Calu3 (cell line): ENCODE measurements around the gene NANS. TPM values are rescaled to one million over a fixed set of nuclear protein-coding genes. Genes with fewer than 3 reads are reported as not detected.

Source experiments
- BruUV-seq: library from RNA; stranded (reverse); fragments of 400-500 nt; replicated peaks from 2 replicates; lab custom pipeline; 2021; lab: Mats Ljungman, UMichigan
- CTCF ChIA-PET: fragments of 300-600 bp; sonication (Branson Sonifier 250); formaldehyde crosslinking; loops from one replicate; lab custom pipeline; 2022; ENCODE audit warnings: antibody characterized with exemption; lab: Charles Lee
- DNase-seq: peaks from one replicate; pipeline ENCODE4 v3.0.0; 2022
- H3K27ac Mint-ChIP-seq: one replicate; pipeline ENCODE4 v1.8.0; 2022; ENCODE audit warnings: mixed read lengths; ENCODE audit not compliant: unreplicated experiment
- H3K27me3 Mint-ChIP-seq: one replicate; pipeline ENCODE4 v1.8.0; 2022; ENCODE audit warnings: mixed read lengths; ENCODE audit not compliant: unreplicated experiment
- H3K36me3 Mint-ChIP-seq: one replicate; pipeline ENCODE4 v1.8.0; 2022; ENCODE audit warnings: mild to moderate bottlenecking, moderate library complexity, mixed read lengths; ENCODE audit not compliant: insufficient read depth, unreplicated experiment
- H3K4me1 Mint-ChIP-seq: one replicate; pipeline ENCODE4 v1.8.0; 2022; ENCODE audit warnings: mild to moderate bottlenecking, low read depth, mixed read lengths; ENCODE audit not compliant: unreplicated experiment
- H3K4me3 Mint-ChIP-seq: one replicate; pipeline ENCODE4 v1.8.0; 2022; ENCODE audit warnings: mild to moderate bottlenecking, low read depth, moderate library complexity, mixed read lengths; ENCODE audit not compliant: unreplicated experiment
- H3K9me3 Mint-ChIP-seq: one replicate; pipeline ENCODE4 v1.8.0; 2022; ENCODE audit warnings: low read depth, mixed read lengths; ENCODE audit not compliant: unreplicated experiment
- intact Hi-C: fragments of 100-400 bp; cut with micrococcal nuclease; formaldehyde crosslinking; loops from one replicate; pipeline ENCODE4 v1.10.0; 2022; ENCODE audit not compliant: unreplicated experiment
- total RNA-seq: library from RNA; stranded (reverse); gene quantifications from 2 replicates; pipeline ENCODE4 v1.2.3, GENCODE V29; 2022
- TF ChIP-seq, protein P1 (sequence below): fragments of 200-600 bp; IDR thresholded peaks from one replicate; pipeline ENCODE4 v1.8.0; 2022; ENCODE audit warnings: antibody characterized with exemption; ENCODE audit not compliant: unreplicated experiment

The NANS gene
- total RNA-seq, 1 experiment from 2014 or later = 47.5 TPM

DNA sequence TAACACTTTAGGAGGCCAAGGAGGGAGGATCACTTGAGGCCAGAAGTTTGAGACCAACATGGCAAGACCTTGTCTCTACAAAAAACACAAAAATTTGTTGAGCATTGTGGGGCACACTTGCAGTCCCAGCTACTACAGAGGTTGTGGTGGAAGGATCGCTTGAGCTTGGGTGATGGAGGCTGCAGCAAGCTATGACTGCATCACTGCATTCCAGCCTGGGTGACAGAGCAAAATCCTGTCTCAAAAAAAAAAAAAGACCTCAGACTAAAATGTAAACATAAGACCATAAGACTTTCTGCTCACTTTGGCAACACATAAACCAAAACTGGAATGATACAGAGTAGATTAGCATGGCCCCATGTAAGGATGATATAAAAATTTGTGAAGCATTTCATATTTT is 24.6 kb upstream of the NANS start:
- H3K4me3 Mint-ChIP-seq = no peak overlapping the region
- no peaks in the 10 kb centered on the region for H3K36me3 Mint-ChIP-seq
- intact Hi-C loops = no loop called here
- TF ChIP-seq, protein P1, sequence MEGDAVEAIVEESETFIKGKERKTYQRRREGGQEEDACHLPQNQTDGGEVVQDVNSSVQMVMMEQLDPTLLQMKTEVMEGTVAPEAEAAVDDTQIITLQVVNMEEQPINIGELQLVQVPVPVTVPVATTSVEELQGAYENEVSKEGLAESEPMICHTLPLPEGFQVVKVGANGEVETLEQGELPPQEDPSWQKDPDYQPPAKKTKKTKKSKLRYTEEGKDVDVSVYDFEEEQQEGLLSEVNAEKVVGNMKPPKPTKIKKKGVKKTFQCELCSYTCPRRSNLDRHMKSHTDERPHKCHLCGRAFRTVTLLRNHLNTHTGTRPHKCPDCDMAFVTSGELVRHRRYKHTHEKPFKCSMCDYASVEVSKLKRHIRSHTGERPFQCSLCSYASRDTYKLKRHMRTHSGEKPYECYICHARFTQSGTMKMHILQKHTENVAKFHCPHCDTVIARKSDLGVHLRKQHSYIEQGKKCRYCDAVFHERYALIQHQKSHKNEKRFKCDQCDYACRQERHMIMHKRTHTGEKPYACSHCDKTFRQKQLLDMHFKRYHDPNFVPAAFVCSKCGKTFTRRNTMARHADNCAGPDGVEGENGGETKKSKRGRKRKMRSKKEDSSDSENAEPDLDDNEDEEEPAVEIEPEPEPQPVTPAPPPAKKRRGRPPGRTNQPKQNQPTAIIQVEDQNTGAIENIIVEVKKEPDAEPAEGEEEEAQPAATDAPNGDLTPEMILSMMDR = no peak
- H3K27ac Mint-ChIP-seq = no peak overlapping the region
- H3K27me3 Mint-ChIP-seq = no peaks in the 10 kb centered on the region
- H3K9me3 Mint-ChIP-seq = no peaks in the 10 kb centered on the region
- no TSS peak for BruUV-seq
- no peak for DNase-seq
- H3K4me1 Mint-ChIP-seq = no peaks in the 10 kb centered on the region
- CTCF ChIA-PET = no interaction called here

- Mint-ChIP-seq H3K27me3 (peaks cover 5% of the 10 kb centered on the region), H3K36me3 (no peaks in the 10 kb centered on the region), H3K27ac (no peak overlapping the region), H3K4me1 (peaks cover 9% of the 10 kb centered on the region), H3K9me3 (no peaks in the 10 kb centered on the region), H3K4me3 (no peak overlapping the region)
- TF ChIP-seq, protein P1 = peak; percentile 65
- no TSS peak for BruUV-seq
- peak; percentile 69 for DNase-seq
- intact Hi-C loops = loop anchor here (1.0 kb wide), 1 partner anchor 112 kb away; no protein-coding TSS in a partner anchor
- CTCF ChIA-PET = interaction anchor here (0.6 to 1.0 kb wide), 4 partner anchors 39 to 115 kb away, joined by 3 to 6 read pairs (median 3); partner anchors contain the start of gene TRMO
Measured at GRCh38 chr9:98034593-98035546, 21.7 kb upstream of the NANS start.

DNA sequence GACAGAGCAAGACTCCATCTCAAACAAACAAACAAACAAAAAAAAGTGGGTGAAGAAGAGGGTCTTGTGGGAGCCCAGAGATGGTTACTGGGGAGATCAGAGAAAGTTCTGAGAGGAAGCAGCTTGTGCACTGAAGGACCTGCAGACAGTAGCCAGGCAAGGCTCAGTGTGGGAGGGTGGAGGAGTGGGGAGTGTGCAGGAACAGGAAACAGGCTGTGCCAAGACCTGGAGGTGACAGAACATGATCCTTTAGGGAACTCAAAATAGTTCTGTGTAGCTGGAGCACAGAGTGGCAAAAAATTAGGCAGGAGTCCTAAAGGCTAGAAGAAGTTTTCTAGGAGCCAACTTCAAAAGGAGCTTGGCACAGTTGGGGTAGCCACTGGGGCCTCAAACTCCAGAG is 19.2 kb upstream of the NANS start:
- Mint-ChIP-seq H3K27ac (no peak overlapping the region), H3K9me3 (no peaks in the 10 kb centered on the region), H3K27me3 (peaks cover 12% of the 10 kb centered on the region), H3K36me3 (no peaks in the 10 kb centered on the region), H3K4me3 (no peak overlapping the region), H3K4me1 (peaks cover 16% of the 10 kb centered on the region)
- CTCF ChIA-PET = no interaction called here
- DNase-seq = no peak
- TF ChIP-seq, protein P1 = no peak
- intact Hi-C loops = no loop called here
- BruUV-seq = no TSS peak

DNA sequence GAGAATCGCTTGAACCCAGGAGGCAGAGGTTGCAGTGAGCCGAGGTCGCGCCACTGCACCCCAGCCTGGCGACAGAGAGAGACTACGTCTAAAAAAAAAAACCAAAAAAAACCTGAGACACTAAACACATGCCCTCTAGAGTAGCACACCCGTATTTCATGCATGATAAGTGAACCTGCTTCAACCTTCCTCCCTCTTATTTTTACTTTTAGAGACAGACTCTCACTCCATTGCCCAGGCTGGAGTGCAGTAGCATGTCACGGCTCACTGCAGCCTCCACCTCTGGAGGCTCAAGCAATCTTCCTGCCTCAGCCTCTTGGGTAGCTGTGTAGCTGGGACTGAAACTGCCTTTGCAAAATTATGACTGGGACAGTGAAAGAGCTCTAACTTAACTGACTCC is 17.6 kb upstream of the NANS start:
- Mint-ChIP-seq H3K9me3 (no peaks in the 10 kb centered on the region), H3K36me3 (no peaks in the 10 kb centered on the region), H3K4me3 (no peak overlapping the region), H3K4me1 (peaks cover 16% of the 10 kb centered on the region), H3K27ac (no peak overlapping the region), H3K27me3 (peaks cover 12% of the 10 kb centered on the region)
- CTCF ChIA-PET = no interaction called here
- TF ChIP-seq, protein P1 = no peak
- no TSS peak for BruUV-seq
- no peak for DNase-seq
- intact Hi-C loops = no loop called here
